ENCODE data around the gene CBX6.

GRCh38 chr22:38859581-38860282 is 12.3 kb downstream of the CBX6 start:
- TF ChIP-seq MAX (IDR thresholded peaks at IDR 0.05) (no peak), POLR2A (IDR thresholded peaks at IDR 0.05; ENCODE audit: borderline replicate concordance, extremely low read depth, insufficient read depth, insufficient read length) (no peak), CTCF (IDR thresholded peaks at IDR 0.05 in 2 of 3, conservative IDR thresholded peaks at IDR 0.05 in 1 of 3; ENCODE audit: borderline replicate concordance in 1 of 3, insufficient read depth in 1 of 3, low read depth in 2 of 3, low read length in 2 of 3) (no peak), CBX3 (IDR thresholded peaks at IDR 0.05; ENCODE audit: low read depth) (no peak), ZFX (IDR thresholded peaks at IDR 0.05) (no peak)

Measured in HCT116 (cell line).